Heart left ventricle (tissue), 13 donors: ENCODE data around the gene BNC2.

Source experiments
- POLR2A ChIP-seq, 2 donors: fragments of 450-650 bp; IDR thresholded peaks; one replicate each; pipeline ENCODE4 v1.6.1; 2017; ENCODE audit warnings: antibody characterized with exemption in 2 of 2, mild to moderate bottlenecking in 2 of 2, moderate library complexity in 2 of 2
- TF ChIP-seq, protein P1 (sequence below), 12 donors: fragments of 200-600 bp; sonication (generic) in 4 of 12; IDR thresholded peaks; one replicate each; pipeline versions ENCODE4 v1.5.0 to v1.8.0; 2018 to 2022; ENCODE audit warnings: antibody characterized with exemption in 12 of 12, mild to moderate bottlenecking in 5 of 12
- donor health status: ischemic (EF 13 %, LVEDD 7.1; RV severe dilation, severe dysfunction).
- donor health status: DM: no; HTN: yes; CAD: no.
- donor health status: DM: no; HTN: no; CAD: no.
- donor health status: ischemic (EF 25% LVEDD 6.9; RV normal size, moderate dysfunction).
- donor health status: ischemic (EF 25% LVEDD 5.7; RV mildly dilated, moderate dysfunction).
- donor health status: ischemic (EF 35%, LVEDD 5.7; RV mildly dilated, moderate dysfunction).
- donor health status: nonischemic (EF 11% LVEDD 7.7; RV severe dilation, severe dysfunction).
- donor health status: DM: yes; HTN: yes; CAD: no.
- donor health status: PGD.
- donor health status: ischemic (EF 29% LVEDD 5.4; RV normal size, mild dysfunction).
- donor health status: nonischemic (EF 23%, LVEDD 6.1; RV moderate dilation, normal function).

- TF ChIP-seq, protein P1, sequence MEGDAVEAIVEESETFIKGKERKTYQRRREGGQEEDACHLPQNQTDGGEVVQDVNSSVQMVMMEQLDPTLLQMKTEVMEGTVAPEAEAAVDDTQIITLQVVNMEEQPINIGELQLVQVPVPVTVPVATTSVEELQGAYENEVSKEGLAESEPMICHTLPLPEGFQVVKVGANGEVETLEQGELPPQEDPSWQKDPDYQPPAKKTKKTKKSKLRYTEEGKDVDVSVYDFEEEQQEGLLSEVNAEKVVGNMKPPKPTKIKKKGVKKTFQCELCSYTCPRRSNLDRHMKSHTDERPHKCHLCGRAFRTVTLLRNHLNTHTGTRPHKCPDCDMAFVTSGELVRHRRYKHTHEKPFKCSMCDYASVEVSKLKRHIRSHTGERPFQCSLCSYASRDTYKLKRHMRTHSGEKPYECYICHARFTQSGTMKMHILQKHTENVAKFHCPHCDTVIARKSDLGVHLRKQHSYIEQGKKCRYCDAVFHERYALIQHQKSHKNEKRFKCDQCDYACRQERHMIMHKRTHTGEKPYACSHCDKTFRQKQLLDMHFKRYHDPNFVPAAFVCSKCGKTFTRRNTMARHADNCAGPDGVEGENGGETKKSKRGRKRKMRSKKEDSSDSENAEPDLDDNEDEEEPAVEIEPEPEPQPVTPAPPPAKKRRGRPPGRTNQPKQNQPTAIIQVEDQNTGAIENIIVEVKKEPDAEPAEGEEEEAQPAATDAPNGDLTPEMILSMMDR (IDR thresholded peaks at IDR 0.05): no peak
- no peak for TF ChIP-seq POLR2A (IDR thresholded peaks at IDR 0.05)
Observed at GRCh38 chr9:16475996-16476395, 394.5 kb downstream of the BNC2 start.
